K562 (cell line): ENCODE data around the gene ARF5. TPM values are rescaled to one million over a fixed set of nuclear protein-coding genes. Genes with fewer than 3 reads are reported as not detected.
A peak's percentile ranks its signal among the peaks of the same experiment; 100 is the strongest.

Experiments
- BCOR ChIP-seq: fragments of 450-650 bp; IDR thresholded peaks from 2 replicates; pipeline ENCODE4 v1.6.1; 2016
- CBFA2T3 ChIP-seq: fragments of 450-650 bp; IDR thresholded peaks from 2 replicates; pipeline ENCODE4 v1.6.1; 2017
- CBX1 ChIP-seq: sonication (generic); IDR thresholded peaks from 2 replicates; pipeline ENCODE4 v1.6.1; 2016; ENCODE audit warnings: antibody characterized with exemption, low read depth, mild to moderate bottlenecking
- HMG20A ChIP-seq: fragments of 450-650 bp; formaldehyde crosslinking; conservative IDR thresholded peaks from 2 replicates; pipeline ENCODE4 v1.4.0; 2020; ENCODE audit warnings: mild to moderate bottlenecking, mixed read lengths
- IRF9 ChIP-seq: fragments of 450-650 bp; IDR thresholded peaks from 2 replicates; pipeline ENCODE4 v1.6.1; 2016; ENCODE audit warnings: missing biosample characterization, missing genetic modification characterization
- L3MBTL2 ChIP-seq: fragments of 450-650 bp; IDR thresholded peaks from 2 replicates; pipeline ENCODE4 v1.6.1; 2016; ENCODE audit warnings: mild to moderate bottlenecking, moderate library complexity
- NBN ChIP-seq: fragments of 450-650 bp; IDR thresholded peaks from 2 replicates; pipeline ENCODE4 v1.6.1; 2016; ENCODE audit warnings: low read depth, mild to moderate bottlenecking
- RBM22 ChIP-seq: fragments of 200-400 bp; formaldehyde crosslinking; IDR thresholded peaks from 2 replicates; pipeline ENCODE4 v1.6.1; 2018; ENCODE audit warnings: low read length, low read depth; ENCODE audit not compliant: poor library complexity, severe bottlenecking
- RREB1 ChIP-seq: fragments of 250-450 bp; sonication (Bioruptor Pico); IDR thresholded peaks from 2 replicates; pipeline ENCODE4 v1.4.0; 2020
- SMC3 ChIP-seq: conservative IDR thresholded peaks from 2 replicates; pipeline ENCODE4 v1.6.1; 2011; ENCODE audit warnings: low read depth, low read length, improper control_type of control experiment; ENCODE audit not compliant: insufficient read depth
- ZBTB5 ChIP-seq: fragments of 450-650 bp; IDR thresholded peaks from 2 replicates; pipeline ENCODE4 v1.6.1; 2017; ENCODE audit warnings: antibody characterized with exemption
- ZBTB7A ChIP-seq: IDR thresholded peaks from 2 replicates; pipeline ENCODE4 v1.6.1; 2011; ENCODE audit warnings: low read depth, mild to moderate bottlenecking, low read length, moderate library complexity, borderline replicate concordance; ENCODE audit not compliant: control insufficient read depth
- ZNF134 ChIP-seq: fragments of 250-450 bp; sonication (Bioruptor Pico); conservative IDR thresholded peaks from 2 replicates; pipeline ENCODE4 v1.4.0; 2020
- ZNF274 ChIP-seq: IDR thresholded peaks from 2 replicates; pipeline ENCODE4 v1.6.1; 2011; ENCODE audit warnings: low read depth, mild to moderate bottlenecking, low read length, moderate library complexity, borderline replicate concordance
- ZNF431 ChIP-seq: sonication (generic); formaldehyde crosslinking; IDR thresholded peaks from 2 replicates; pipeline ENCODE4 v1.8.0; 2022; ENCODE audit warnings: mild to moderate bottlenecking, missing genetic modification reagents
- ZNF639 ChIP-seq, 2 experiments: fragments of 200-800 bp in 1 of 2; sonication (Bioruptor generic) in 1 of 2; sonication (generic) in 1 of 2; formaldehyde crosslinking in 1 of 2; IDR thresholded peaks in 1 of 2; conservative IDR thresholded peaks in 1 of 2; 2 replicates each; pipeline versions ENCODE4 v1.5.0 to v1.6.1; 2016 to 2020; ENCODE audit warnings: missing compliant biosample characterization in 1 of 2, missing genetic modification characterization in 1 of 2, missing genetic modification reagents in 1 of 2
- polyA plus RNA-seq, 8 experiments: library from polyadenylated mRNA; depleted of rRNA in 4 of 8; stranded (reverse) in 5 of 8; unstranded in 3 of 8; fragments of >200 nt; fragmentation: Nextera tagmentation in 2 of 8; fragmentation: Illumina TruSeq in 1 of 8; extraction: Ambion mirVana in 2 of 8; extraction: Trizol in 1 of 8; gene quantifications; 2 replicates each; pipeline versions ENCODE4 v1.2.1 to v1.2.3, GENCODE V29; 2011 to 2014; ENCODE audit warnings: inconsistent platforms in 1 of 8, missing spikeins in 1 of 8
- total RNA-seq, 7 experiments: library from RNA; depleted of rRNA in 6 of 7; stranded (reverse); fragments of >200 nt in 6 of 7; fragmentation: Illumina TruSeq in 2 of 7; extraction: Trizol in 2 of 7; gene quantifications; 2 replicates each; pipeline versions ENCODE4 v1.2.1 to v1.2.3, GENCODE V29; 2011 to 2021; ENCODE audit warnings: low replicate concordance in 1 of 7

ARF5 gene
- total and polyA plus RNA-seq, 9 of the 15 experiments (the other 6 are each of a cell fraction or from before 2014, with no cell fraction given): 8.1 to 290 (median 125) TPM

GRCh38 chr7:127588697-127589482 is 679 bp downstream of the ARF5 start (continued):
- TF ChIP-seq RREB1 (CRISPR knock-in tag): peak; percentile 28; the same call in 1 of the 2 replicates
- 0 out of 2 replicates have a peak, but pooled peaks have one; percentile 36 for TF ChIP-seq ZNF134 (CRISPR knock-in tag)
- TF ChIP-seq CBFA2T3: peak; percentile 39; the same call in 1 of the 2 replicates
- TF ChIP-seq NBN: 0 out of 2 replicates have a peak, but pooled peaks have one; percentile 52
- TF ChIP-seq ZBTB7A: no peak; the same call in 1 of the 2 replicates
- TF ChIP-seq ZBTB5: no peak
- 0 out of 4 replicates have a peak, but pooled peaks of 1 of the 2 experiments have one; percentile 4 for TF ChIP-seq ZNF639 (CRISPR knock-in tag; conservative IDR thresholded peaks at IDR 0.05 in 1 of 2, IDR thresholded peaks at IDR 0.05 in 1 of 2)
- peak; percentile 81 for TF ChIP-seq L3MBTL2
- TF ChIP-seq SMC3: 0 out of 2 replicates have a peak, but pooled peaks have one; percentile 8
- 0 out of 2 replicates have a peak, but pooled peaks have one; percentile 42 for TF ChIP-seq ZNF431
- TF ChIP-seq CBX1: 0 out of 2 replicates have a peak, but pooled peaks have one; percentile 1
- TF ChIP-seq ZNF274: no peak
- TF ChIP-seq IRF9 (tag): no peak
- no peak for TF ChIP-seq HMG20A (CRISPR knock-in tag)
- peak; percentile 15 for TF ChIP-seq RBM22
- peak; percentile 53; the same call in 1 of the 2 replicates for TF ChIP-seq BCOR
